Stimulated activated CD4-positive, alpha-beta T cell treated with anti-CD3 and anti-CD28 coated beads, Interleukin-4, amount 100 ng/mL, for 48 hours (primary cell): ENCODE results near the gene SERPINE2.

ENCODE experiments used
- DNase-seq, 2 donors: peaks; one replicate each; pipeline ENCODE4 v3.0.0-alpha.2; 2020; ENCODE audit warnings: low read depth in 2 of 2

SERPINE2 gene

DNA sequence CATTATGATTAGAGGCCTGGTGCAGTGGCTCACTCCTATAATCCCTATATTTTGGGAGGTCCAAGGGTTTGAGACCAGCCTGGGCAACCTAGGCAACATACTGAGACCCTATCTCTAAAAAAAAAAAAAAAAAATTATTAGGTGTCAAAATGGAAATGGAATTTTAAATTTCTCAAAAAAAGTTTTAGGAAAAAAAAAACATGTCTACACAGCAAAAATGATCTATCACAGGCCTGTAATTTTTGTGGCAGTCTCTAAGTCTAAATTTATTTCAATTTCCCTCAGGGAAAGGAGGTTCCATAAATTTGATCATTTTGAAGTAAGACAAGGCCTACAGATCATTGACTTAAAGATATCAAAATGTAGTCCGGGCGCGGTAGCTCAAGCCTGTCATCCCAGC, 65.5 kb downstream of the SERPINE2 start:
- DNase-seq = no peak

DNA sequence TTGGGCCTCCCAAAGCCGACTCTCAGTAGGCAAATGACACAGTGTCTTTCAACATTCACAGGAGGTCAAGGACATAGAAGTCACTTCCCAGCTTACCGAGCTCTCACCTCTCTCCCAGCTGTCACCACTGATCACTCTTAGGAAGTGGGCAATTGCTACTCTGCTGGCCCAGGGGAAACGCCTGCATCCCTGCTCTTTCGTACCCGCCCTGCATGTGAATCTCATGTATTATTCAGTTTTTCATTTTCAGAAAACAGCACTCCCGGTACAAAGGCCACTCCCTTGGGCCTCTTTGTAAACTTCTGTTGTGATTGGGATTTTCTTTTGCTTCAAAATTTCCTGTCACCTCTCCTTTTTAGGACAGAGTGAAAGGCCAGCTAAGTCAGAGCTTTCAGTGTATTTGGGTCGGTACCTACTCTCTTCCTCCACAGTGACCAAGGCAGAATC, 66.4 kb downstream of the SERPINE2 start:
- DNase-seq = no peak

DNA sequence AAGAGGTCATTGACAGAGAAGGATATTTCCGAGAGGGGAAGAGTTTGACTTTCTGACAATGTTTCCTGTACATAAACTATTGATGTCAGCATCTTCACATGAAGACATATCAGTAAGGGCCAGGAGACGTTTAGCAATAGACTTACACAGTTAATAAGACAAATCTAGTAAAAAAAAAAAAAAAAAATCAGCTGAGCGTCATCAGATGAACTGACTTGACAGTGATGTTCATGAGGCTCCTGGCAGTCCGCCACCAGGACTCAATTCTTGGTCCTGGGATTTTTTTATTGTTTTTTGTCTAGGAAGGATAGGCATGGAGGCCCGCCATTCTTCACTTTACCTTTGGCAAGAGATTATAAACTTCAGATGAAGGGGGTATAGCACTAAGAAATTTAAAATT, 67.4 kb downstream of the SERPINE2 start:
- DNase-seq = no peak

DNA sequence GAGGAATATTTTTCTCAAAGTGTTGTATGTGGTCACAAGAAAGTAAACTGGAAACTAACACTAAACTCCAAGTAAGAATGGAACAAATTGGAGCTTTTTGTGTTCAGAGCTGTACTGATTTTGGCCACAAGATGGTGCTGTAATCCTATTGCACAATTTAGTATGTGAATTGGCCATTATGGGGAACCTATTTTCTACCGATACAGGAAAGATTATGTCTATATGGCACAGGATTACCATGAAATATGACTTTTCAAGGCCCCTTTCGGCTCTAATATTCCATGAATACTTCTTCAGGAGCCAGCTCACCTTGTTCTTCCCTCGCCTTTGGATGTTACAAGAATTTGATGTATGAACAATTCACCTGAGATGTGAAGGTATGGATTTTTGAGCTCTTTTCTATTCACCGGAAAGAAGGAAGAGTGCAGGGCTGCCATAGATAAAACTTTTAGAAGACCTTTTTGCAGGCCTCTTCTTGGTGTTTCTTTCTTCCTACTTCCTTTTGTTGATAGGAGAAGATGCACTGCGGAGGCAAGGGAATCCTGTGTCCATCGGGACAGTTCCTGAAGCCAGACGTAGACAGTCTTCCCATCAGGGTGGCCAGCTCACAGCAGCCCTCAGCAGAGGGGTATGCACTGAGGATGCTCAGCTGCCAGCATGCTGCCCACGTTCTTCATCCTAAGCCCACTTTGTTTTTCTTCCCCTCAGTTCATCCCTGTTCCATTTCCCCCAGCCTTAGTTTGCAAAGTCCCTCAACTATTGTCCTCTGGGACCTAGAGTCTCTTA, 68.5 kb downstream of the SERPINE2 start:
- peak; percentile 26 to 28 for DNase-seq

DNA sequence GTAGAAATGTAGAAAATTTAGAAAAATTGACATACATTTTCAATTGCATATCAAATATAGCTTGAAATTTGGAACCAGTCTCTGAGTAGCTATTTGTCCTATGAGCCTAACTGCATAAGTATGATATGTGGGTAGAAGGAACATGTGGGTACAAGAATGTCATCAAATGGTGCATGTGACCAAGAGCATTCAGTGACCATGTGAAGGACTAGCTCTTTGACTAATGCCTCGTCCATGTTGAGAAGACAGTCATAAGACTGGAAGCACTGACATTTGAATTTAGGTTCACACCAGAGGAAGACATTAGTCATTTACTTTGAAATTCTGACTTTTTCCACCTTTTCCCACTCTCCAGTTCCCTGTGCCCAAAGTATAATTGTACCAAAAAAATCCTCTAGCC, 69.2 kb downstream of the SERPINE2 start:
- DNase-seq = no peak

DNA sequence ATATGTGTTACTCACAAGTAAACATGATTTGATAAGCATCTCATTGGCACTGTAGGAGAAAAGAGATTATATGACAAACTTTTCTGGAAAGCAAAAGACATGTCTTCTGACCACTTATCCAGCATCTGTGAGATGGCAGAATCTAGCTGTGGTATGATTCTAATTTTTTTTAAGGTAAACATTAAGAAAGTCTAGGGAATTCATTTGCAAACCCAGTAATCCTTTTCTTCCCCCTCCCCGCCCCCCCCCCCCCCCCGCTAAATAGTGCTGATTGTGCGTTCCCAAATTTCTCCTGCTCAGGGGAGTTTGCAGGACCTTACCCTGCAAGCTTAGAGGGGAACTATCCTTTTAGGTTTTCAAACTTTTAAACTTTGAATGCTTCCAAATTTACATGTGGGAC, 69.8 kb downstream of the SERPINE2 start:
- no peak for DNase-seq

DNA sequence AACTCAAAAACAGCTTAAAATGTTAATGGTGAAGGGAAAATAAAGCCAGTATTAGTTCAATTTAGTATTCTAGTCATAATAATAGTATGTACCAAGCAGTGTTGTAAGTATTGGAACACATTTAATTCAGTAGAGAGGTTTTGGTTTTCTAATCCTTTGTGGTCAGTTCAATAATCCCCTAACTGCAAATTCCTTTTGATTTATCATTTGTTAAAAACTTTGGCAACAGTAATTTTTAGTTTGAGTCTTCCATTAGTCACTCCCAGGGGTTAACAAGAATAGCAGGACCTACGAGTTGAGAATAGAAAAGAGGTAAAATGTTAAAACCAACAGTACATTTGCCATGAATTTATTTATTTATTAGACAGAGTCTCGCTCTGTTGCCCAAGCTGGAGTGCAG, 71.1 kb downstream of the SERPINE2 start:
- DNase-seq = no peak

DNA sequence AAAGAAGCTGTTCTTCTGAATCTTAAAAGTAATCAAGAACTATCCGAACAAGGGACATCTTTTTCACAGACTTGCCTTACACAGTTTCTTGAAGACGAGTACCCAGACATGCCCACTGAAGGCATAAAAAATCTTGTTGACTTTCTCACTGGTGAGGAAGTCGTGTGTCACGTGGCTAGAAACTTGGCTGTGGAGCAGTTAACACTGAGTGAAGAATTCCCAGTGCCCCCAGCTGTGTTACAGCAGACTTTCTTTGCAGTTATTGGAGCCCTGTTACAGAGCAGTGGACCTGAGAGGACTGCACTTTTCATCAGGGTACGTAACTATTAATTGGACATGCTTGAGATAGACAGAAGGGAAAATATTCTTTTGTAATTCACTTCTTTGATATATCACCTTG, 79.4 kb downstream of the SERPINE2 start:
- no peak for DNase-seq

DNA sequence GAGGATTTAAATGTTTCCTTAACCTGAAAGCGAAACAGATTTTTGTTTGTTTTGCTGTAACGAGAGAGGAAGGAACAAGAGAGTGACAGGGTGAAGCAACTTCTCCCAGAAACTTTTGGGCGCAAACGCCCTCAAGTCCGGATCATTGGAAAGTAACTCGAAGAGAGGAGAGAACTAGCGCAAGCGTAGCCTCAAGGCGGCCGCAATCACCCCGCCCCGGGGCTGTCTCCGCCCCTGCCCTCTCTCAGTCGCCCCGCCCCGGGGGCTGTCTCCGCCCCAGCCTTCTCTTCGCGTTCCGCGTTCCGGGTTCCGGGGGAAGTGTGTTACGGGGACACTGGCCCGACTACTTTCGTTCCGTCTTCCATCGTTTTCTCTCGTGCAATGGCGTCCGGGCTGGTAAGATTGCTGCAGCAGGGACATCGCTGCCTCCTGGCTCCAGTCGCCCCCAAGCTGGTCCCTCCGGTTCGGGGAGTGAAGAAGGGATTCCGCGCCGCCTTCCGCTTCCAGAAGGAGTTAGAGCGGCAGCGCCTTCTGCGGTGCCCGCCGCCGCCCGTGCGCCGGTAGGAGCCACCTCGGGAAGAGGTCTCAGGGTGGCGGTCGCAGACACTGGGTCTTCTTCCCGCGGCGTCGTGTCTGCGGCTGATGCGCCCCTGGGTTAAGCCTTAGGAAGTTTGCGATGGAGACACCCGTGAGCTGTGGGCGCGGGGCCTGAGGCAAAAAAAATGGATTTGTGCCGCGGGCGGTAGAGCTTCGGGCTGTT, 81.8 kb downstream of the SERPINE2 start, which contains the start of gene MRPL44:
TSS of gene MRPL44 (plus strand) at position 372 of the 760 bp plus-strand sequence. CDS start at position 382, 10 bp downstream.
- DNase-seq = peak; percentile 95 to 99

DNA sequence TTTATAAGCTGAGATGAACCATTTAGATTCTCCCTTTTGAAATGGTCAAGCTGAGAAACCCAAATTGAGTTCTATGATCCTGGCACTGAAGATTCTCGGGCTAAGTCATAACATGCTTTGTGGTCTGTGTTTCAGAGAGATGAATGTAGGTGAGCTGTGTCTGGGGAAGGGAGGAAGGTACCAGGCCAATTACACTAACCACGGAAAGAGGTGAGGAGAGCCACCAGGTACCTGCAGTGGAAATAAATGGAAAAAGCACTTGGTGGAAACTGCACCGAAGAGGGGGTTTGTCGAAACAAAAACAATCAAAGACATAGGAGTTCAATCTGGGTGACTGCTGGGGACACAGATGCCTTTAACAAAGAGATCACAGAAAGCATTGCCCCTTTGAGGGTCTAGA, 82.8 kb downstream of the SERPINE2 start:
- DNase-seq = no peak

DNA sequence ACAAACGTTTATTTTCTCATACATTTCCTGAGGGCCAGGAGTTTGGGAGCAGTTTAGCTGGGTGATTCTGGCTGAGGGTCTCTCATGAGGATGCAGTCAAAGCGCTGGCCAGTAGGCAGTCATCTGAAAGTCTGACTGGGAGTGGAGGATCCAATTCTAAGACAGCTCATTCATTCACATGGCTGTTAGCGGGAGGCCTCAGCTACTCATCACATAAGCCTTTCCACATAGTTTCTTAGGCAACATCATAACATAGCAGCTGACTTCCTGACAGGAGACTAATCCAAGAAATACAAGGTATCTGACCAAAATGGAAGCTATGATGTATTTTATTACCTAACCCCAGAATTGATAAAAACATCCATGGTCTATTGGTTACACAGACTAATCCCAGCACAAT, 84.7 kb downstream of the SERPINE2 start:
- DNase-seq = no peak

DNA sequence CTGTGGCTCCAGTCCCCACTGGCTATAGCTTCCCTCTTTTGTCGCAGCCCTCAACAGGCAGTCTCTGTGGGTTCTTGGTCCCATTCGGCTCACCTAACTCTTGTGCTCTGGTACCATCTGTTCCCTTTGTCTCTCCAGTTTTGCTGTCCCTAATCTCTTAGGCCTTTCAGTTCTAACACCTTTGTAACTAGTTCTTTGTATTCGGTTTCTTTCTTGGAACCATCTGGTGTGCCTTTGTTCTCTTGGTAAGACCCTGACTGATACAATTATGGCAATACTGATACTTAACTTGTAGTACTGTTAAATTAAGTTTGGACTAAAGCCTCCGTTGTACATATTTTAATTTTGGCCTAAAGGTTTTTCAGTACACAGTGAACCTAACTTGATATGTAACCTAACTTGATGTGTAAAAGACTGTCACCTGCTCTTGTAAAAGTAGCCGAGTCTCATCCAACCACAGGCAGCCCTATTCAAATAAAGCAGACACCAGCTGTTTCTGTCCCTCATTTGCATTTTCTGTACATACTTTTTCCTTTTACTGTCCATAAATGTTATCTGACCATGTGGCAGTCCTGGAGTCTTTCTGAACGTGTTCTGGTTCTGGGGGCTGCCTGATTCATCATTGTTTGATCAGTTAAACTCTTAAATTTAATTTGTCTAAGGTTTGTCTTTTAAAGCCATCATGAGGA, 86.7 kb downstream of the SERPINE2 start:
- DNase-seq = no peak

DNA sequence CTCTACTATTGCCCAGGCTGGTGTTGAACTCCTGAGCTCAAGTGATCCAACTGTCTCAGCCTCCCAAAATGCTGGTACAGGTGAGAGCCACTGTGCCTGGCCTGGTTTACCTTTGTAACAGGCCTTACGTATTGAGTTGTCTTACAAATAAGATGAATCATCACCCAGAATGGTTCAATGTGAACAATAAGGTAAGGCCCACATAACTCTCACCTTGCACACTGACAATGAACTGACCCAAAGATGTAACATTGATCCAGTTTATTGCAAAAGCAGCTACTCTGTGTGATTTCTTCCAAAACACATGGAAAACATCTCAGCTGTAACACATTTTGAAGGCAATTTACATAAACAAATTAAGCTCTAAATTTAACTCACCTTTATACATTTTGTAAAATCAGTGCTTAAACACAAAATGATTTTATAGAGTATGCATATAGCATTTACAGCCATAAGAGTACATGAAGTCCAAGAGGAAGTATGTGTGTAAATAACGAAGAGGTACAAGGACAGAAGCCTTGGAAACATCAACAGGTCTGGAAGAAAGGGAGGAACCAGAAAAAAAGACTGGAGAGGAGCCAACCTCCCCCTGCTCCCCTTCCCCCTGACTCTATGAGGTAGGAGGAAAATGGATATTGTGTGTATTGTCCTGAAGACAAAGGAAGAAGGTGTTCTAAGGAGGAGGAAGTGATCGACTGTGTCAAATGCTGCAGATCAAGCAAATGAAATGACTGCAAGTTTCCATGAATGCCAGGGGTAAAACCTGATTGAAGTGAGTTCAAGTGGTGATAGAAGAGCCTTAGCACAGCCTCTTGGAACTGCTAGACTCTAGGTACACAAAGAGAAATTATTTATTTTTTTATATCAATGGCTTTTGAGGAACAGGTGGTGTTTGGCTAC, 88.4 kb downstream of the SERPINE2 start:
- DNase-seq = no peak

DNA sequence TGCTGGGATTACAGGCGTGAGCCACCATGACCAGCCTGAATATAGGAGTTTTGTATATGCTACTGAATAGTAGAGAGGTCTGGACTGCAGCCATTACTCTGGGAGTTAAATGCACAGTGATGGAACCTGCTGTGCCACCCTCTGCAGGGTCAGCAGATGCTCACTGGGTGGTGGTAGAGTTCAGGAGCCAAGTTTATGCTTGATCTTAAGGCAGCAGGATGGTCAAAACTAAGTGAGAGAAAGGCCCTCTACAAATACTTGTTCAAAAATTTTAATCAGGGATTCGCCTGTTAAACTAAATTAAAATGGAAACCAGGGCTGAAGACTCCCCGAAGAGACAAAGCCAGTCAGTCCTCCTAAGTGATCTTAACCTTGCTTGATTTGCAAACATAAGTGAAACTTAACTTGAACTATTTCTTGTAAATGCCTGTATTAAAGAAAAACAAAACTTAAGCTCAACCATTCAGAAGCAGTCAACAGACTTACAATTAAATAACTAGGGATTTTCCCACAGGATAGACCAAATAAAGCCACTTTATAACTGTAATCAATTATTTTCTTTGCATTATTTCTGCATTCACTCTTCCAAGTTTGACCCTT, 89.7 kb downstream of the SERPINE2 start:
- no peak for DNase-seq

DNA sequence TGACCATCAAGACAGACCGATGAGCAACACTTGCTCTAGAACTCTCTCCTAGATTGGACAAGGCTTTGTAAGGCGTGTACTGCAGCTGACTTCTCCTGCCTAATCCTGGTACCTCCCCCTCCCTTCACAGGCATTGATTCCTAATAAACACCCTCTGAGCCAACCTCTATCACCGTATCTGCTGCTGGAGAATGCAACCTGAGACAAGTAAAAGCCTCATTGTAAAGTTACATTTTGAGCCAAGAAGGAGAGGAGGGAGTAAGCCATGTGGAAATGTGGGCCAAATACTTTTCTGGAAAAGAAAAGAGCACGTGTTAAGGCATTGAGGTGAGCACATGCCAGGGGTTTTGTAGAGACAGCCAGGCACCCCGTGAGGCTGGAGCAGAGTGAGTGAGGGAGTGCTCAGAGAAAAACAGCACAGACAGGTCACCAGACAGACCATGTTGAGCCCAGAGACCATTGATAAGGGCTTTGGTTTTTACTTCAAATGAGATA, 91.3 kb downstream of the SERPINE2 start:
- DNase-seq = no peak

DNA sequence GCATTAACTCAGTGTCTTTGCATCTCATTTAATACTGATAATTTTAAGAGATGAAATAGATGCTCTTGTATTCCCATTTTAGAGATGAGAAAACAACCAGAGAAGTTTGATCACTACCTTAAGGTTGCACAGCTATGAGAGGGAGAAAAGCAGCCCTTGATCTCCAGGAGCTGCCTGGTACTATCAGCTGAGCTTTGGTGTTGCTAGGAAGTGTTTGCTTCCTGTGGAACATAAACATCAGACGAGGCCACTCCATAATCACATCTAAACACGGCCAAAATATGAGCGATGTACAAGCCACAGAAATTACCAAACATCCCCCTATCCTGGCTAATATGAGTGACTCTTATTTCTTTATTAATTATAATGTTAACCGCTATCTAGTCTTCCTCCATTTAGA, 93.3 kb downstream of the SERPINE2 start:
- no peak for DNase-seq

DNA sequence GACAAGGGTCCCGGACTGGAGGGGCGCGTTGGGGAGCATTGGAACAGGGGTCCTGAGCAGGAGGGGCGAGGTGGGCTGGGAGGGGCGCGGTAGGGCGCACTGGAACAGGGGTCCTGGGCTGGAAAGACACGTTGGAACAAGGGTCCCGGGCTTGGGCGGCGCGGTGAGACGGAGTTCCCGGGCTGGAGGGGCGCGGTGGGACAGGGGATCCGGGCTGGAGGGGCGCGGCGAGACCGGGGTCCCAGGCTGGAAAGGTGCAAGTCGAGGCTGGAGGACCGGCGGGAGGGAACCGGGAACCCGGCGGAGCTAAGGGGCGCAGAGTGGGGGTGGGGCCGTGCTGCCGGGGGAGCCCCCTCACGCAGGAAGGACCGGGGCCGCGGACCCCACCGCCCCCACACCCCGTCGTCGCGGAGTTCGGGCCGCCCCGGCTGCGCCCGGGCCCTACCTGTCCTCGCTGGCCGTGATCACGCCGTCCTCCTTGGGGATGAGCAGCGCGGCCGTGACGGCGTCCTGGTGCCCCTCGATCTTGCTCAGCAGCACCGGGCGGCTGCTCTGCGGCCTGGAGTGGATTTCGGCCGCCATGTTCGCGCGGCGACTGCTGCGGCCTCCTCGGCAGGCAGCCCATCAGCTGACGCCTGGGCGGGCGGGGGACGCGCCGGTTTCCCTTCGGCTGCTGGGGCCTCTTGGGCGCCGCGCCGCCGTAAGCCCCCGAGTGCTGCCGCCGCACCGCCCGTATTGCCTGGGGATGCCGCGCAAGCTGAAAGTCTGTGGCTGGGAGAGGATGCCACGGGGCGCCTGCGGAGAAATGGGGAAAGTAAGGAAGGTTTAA, 94.2 kb downstream of the SERPINE2 start, which contains the start of gene WDFY1:
TSS of gene WDFY1 (minus strand) at position 633 of the 829 bp plus-strand sequence. CDS start at position 582, 51 bp downstream.
- peak; percentile 72 to 75 for DNase-seq

DNA sequence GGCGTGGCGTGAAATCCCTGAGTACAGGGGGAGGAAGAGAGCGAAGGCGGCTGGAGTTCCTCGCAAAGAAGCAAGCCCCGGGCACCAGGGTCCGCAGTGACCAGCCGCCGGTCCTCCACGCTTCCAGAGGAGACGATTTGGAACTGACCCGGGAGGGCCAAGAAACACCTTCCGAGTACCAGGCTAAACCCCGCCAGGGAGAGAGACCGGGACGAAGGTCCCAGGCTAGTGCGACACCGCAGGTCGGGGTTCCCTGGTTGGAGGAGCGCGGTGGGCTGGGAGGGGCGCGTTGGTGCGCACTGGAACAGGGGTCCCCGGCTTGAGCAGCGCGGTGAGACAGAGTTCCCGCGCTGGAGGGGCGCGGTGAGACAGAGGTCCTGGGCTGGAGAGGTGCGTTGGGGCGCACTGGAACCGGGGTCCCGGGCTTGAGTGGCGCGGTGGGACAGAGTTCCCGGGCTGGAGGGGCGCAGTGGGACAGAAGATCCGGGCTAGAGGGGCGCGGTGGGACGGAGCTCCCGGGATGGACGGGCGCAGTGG, 94.9 kb downstream of the SERPINE2 start:
- DNase-seq = no peak

DNA sequence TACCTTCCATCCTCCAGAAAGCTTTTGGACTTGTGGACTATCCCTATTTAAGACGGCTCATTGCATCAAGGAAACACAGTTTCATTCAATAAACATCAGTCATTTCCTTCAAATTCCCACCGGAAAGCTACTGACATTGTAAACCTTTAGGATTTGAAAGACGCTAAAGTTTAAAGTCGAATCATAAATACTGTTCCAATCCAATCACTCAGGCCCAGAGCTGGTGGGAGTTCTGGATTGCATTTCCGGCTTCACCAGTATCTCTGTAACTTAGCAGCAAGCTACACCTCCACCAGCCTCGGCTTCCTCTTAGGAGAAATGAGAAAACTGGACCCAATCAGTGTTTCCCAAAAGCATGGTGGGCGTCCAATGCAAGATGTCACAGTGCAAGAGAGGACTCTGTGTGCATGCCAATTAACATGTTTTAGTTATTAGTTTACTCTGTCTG, 95.5 kb downstream of the SERPINE2 start:
- no peak for DNase-seq
